ENCODE results near the gene GFI1B.
A peak's percentile ranks its signal among the peaks of the same experiment; 100 is the strongest.
"Not testable (repeated sequence)": the region's sequence is repeated elsewhere in the genome, so short reads cannot be mapped to it uniquely, and the experiment has no call there.

The GFI1B gene

DNA sequence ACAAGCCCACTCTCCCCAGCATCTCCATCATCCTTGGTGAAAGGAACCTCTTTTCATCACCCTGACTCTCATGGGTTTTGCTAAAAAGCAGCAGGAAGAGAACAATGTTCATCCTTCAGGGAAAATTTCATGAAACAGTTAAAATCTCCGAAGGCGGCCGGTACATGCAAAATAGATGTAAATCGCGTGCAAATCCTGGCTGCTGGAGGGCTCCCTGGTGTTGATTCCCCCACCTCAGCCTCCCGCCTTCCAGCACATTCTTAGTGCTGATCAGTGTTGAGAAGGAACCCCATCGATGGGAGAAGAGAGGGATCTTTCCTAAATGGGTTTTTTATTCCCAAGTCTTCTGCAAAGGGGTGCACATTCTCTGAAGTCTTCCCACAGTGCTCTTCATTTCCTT is 8.7 kb upstream of the GFI1B start:
- DNase-seq (ENCODE audit: low read depth): no peak

DNA sequence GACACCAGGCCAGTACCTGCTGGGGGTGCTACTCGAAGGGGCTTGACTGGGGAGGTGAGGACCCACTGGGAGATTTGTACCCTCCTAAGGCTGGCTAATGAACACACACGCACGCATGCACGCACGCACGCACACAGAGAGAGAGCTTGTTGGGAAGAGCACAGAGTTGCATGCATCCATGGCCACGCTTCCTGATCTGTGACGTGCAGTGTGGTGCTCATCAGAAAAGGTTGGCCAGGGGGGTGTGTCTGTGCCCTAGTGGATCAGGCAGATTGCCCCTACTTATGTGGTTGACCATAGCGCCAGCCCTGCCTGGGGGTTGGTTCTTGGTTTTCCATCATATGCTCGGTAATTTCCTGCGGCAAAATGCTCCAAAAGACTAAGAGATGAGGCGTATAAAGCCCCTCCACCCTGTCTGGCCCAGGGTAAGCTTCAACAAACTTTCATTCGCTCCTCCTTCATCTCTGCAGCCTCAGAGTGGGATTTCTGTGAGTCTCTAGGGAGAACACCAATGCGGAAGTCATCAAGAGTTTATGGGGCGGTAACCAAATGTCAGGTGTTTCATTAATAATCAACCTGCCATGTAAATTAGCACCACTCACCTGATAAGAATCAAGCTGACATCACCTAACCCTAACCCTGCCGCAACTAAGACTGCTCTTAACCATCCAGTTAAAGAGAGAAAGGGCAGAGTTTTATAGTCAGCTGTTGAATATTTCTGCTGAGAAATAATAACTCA is 8.0 kb upstream of the GFI1B start:
- no peak for DNase-seq (ENCODE audit: low read depth)

DNA sequence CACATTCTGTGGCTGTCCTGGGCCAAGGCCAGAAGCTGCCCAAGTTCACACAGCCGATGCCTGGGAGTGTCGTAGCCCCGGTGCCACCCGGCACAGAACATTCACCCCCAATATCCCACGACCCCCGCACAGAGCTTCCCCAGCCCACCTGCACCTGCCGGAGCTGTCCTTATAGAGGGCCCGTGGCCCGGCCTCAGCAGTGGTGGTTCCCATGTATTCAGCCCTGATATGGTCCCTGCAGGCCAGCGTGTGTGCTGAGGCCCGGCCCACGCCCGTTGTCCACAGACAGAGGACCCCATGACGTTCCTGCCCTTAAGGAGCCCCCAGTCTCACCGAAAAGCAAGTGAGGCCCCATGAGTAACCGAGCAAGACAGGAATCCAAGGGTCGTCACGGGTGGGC is 5.3 kb upstream of the GFI1B start:
- DNase-seq (ENCODE audit: low read depth): no peak

DNA sequence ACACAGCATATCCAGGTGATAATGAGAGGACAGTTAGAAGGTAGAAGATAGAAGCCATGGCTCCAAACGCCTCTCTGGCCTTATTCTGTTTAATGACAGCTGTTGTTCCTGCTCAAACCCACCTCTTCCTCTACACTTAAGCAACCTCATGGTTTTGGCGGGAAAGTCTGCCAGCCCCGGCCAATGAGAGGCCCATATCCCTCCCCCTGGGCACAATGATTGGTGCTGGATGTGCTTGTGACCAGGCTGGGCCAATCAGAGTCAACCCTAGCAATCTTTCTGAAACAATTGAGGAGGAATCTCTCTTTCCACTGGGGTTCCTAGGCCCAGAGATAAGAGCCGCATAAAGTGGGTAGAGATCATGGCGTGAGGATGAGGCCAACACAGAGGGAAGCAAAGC is 4.8 kb upstream of the GFI1B start:
- peak; percentile 52 for DNase-seq (ENCODE audit: low read depth)

DNA sequence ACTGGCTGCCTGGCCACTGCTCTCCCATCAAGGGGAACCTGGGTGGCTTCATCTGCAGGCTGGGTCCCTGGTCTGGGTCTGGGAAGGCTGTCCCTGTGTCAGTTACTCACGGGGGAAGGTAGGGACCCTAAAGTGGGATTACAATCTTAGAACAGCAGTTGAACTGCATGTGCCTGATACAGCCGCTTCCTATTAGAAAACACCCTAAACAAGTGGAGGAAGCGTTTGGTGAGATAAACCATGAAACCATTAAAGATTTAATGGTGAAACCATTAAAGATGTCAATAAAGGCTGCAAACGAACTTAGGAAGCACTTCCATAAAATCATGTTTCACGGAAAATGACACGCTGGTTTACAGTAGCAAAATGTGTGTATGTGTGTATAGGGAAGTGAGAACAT is 2.5 kb upstream of the GFI1B start:
- no peak for DNase-seq (ENCODE audit: low read depth)

DNA sequence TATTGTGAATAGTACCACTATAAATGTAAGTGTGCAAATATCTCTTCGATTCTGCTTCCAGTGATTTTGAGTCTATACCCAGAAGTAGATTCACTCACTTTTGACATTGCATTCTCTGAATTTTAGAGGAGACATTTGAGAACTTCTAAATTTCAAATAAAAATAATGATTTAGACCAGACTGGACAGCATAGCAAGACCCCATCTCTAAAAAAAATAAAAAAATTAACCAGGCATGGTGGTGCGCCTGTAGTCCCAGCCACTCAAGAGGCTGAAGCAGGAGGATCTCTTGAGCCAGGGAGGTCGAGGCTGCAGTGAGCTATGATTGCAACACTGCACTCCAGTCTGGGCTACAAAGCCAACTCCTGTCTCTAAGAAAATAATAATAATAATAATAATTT is 1.9 kb upstream of the GFI1B start:
- no peak for DNase-seq (ENCODE audit: low read depth)

DNA sequence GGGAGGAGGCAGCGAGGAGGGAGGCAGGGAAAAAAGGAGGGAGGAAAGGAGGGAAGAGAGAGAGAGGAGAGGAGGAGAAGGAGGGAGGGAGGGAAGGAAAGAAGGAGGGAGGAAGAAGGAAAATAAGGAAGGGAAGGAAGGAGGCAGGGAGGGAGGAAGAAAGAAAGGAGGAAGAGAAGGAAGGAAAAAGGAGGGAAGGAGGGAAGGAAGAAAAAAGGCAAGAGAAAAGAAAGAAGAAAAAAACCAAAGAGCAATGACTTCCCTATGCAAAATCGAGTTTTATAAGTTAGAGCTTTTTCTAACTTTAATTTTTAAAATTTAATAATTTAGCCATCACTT is 413 bp upstream of the GFI1B start:
- DNase-seq (ENCODE audit: low read depth): no peak

DNA sequence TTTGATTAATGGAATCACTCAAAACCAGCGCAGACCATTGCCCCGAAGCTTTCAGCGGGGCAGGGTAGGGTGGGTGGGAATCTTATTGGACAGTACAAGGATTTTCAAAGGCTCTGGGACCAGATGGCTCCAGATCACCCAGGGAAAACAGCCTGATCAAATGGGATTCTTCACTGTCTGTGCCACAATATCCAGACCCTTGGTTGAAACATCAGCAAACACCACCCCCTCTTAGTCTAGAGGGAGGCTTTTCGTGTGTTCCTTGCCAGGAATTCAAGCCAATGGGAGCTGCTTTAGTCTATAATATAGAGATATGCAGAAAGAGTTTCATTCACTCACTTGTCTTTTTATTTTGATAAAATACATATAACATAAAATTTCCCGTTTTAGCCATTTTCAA is 1.7 kb downstream of the GFI1B start:
- DNase-seq (ENCODE audit: low read depth): no peak

DNA sequence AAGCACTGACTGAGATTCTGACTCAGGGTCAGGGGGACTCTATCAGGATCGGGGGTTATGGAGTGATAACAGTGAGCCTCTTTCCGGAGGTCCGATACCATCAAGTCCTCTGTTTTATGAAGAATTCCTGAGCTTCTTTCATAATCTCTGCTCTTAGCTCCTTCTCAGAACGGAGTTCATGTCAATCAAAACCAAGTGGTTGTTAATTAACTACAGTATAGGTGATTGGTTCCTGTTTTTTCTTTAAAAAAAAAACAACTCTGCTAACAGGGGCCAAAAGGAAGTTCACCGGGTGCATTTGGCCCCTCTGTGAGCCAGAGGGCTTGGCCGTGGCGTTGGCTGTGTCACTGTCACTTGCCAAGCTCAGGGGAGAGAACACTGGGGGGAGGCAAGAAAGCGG is 4.0 kb downstream of the GFI1B start:
- no peak for DNase-seq (ENCODE audit: low read depth)

DNA sequence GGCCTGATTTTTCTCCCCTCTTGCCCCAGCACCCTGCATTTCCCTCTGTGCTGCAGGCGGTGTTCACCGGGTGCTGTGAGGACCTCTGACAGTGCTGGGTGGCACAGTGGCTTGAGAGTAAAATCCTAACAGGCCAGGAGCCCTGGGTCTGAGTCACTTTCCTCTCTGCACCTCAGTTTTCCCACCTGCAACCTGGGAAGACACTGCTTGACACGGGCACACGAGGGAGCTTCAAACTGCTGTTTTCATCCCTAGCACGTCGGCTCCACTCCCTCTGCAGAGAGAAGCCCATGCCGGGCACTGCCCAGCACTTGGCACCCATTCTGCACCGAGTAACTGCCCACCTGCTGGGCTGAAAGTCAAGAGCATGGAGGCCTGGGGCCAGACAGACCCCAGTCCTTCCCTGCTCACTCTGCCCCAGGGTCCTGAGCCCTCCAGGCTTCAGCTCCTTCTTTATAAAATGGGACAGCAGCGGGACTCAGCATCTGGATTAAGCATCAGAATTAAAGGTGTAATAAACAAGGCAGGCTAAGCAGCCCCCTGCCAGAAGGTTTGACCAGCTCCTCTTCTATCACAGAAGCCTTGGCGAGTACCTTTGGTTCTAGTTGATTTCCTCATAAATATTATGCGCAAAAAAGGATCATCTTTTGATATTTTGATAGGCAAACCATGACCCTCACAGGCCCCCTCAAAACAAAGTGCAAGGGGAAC is 5.2 kb downstream of the GFI1B start:
- no peak for DNase-seq (ENCODE audit: low read depth)

DNA sequence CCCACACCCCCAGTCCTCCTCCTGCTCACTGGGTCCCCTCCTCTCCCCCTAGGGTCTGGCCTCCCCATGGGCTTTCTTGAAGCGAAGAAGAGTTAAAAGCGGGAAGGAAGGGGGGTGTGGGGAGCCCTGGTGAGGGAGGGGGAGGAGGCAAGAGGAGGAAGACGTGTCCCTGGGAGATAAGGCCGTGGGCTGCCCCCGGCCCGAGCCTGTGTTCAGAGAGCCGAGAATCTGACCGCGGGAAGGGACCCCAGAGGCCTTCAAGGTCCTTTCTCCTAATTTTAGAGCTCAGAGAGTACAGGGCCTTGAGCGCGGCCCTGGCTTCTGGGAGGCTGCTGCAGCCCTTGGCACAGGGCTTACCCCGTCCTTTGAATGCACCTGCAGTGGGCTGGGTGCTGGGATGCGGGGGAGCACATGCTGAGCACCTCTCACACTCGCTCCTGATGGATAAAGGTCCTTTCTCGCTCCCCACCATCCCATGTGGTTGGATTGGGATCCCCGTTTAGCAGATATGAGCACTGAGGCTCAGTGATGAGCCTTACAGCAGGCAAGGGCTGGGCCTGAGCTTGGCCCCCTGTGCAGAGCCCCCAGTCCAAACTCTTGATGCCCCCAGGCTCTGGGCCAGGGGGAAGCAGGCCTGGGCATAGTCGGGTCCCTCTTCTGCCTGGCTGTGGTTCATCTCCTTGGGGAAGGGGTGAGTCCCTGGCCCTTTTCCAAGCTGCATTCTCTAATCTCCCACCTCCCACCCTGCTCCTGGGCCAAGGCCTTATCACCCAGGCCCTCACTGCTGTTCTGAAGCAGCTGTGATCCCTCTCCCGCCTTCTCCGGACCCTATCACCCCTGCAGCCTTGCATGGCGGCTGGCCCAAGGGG is 5.9 kb downstream of the GFI1B start:
- no peak for DNase-seq (ENCODE audit: low read depth)

DNA sequence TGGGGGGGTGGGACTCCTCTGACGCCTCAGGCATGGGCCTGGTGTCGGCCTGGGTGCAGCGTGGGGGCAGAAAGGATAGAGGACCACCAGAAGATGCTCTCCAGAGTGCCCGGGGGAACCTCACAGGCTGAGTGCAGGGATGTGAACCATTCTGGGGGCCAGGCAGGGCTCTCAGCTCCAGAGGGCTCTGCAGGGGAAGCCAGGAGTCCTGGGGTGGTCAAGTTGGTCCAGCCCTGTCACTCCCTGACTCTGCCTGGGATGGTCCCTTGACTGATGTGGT is 6.5 kb downstream of the GFI1B start:
- DNase-seq (ENCODE audit: low read depth): no peak

DNA sequence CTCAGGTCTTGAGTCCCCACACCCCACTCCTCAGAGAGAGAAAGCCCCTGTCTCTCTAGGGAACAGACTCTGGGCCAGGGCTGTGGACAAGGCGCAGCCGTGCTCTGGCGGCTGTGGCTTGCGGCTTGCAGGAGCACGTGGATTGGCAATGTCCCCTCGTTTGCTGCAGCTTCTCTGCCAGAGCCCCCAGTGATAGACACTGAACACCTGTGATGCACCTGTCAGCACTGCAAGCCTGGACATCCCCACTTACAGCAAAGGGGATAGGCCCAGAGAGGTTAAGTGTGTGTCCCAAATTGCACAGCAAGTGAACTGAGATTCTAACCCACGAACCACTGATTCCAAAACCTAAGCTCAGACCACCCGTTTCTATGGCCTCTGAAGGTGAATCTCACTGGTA is 7.0 kb downstream of the GFI1B start:
- no peak for DNase-seq (ENCODE audit: low read depth)

DNA sequence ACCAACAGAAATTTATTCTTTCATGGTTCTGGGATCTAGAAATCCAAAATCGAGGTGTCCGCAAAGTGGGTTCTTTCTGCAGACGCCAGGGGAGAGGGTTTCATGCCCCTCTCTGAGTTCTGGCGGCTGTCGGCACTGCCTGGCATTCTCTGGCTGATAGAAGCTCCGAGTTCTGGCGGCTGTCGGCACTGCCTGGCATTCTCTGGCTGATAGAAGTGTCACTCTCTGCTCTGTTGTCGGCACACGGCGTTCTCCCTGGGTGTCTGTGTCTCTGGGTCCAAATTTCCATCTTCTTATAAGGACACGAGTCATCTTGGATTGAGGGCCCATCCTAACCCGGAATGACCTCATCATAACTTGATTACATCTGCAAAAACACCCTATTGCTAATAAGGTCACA is 7.6 kb downstream of the GFI1B start:
- DNase-seq (ENCODE audit: low read depth): no peak

DNA sequence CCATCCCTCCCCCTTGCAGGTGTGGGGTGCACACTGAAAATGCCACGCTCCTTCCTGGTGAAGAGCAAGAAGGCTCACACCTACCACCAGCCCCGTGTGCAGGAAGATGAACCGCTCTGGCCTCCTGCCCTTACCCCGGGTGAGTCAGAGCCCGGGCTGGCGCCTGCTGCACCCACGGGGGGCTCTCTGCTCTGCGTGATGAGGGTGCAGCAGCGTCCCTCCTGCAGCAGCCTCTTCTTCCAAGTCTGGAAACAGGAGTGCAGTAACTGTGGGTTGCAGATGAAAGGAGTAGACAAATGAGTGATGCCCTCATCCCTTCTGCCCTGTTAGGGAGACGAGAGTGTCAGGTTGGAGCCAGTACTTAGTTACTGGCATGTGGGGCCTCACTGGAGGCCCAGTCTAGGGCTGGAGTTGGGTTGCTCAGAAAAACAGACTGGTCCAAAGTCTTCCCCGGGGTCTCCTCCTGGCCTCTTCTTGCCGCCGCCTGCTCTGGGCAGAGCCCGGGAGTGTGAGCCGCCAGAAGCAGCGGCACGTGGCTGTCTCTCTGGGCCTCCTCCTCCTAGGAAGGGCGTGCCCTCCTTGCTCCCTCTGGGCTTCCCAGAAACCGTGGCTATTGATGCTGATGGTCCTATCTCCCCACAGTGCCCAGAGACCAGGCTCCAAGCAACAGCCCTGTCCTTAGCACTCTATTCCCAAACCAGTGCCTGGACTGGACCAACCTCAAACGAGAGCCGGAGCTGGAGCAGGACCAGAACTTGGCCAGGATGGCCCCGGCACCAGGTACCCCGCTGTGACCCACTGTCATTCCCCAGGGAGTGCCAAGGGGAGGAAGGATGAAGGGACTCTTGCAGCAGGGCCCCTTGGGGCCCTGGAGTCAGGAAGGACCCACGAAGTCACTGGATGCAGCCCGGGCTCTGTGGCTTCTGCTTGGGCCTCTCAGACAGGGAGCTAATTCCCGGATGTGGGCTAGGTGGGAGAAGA is 8.4 kb downstream of the GFI1B start:
- peak; percentile 55 for DNase-seq (ENCODE audit: low read depth)

DNA sequence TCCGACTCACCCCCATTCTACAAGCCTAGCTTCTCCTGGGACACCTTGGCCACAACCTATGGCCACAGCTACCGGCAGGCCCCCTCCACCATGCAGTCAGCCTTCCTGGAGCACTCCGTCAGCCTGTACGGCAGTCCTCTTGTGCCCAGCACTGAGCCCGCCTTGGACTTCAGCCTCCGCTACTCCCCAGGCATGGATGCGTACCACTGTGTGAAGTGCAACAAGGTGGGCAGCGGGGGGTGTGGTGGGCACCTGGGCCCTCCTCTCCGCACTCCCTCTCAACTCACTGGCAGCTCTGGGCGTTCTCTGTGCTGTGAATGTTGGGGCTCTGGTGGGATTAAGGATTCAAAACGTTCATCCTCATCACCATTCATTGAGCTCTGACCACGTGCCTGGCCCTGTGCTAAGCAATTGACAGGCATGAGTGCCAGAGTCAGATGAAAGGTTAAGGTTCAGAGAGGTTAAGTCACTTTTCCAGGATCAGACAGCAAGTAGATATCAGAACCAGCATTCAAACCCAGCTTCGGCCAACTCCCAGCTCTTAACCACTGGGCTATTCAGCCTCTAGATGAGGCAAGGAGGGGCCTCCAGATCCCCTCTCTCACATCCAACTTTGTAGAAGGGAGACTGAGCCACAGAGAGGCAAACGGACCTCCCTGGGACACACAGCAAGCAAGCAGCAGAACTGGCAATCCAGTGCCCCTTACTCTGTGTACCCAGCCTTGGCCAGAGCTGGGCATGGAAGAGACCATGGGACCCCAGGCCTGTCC is 9.9 kb downstream of the GFI1B start:
- DNase-seq (ENCODE audit: low read depth): no peak

DNA sequence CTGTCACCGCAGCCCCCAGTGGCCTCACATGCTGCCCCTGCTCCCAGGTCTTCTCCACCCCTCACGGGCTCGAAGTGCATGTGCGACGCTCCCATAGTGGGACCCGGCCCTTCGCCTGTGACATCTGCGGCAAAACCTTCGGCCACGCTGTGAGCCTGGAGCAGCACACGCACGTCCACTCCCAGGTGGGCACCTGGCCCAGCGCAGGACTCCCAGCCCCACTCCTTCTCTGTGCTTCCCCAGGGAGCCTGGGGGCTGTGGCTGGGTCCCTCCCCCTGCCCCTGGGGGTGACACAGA is 10.5 kb downstream of the GFI1B start:
- DNase-seq (ENCODE audit: low read depth): no peak

DNA sequence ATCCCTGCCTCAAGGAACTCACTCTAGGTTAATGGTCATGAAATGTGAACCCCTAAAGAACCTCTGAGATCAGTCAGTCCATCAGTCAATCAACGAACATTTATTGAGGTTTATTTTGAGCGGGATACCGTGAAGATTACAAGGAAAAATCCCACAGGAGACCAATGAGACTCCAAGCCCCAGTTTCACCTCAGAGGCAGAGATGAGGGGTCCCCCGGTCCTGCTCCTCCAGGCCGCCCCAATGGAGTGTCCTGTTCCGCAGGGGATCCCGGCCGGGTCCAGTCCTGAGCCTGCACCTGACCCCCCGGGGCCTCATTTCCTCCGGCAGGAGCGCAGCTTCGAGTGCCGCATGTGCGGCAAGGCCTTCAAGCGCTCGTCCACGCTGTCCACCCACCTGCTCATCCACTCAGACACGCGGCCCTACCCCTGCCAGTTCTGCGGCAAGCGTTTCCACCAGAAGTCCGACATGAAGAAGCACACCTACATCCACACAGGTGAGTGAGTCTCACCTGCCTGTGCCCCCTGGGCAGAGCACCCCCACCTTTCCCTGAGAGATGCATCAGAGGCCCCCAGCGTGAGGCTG is 11.0 kb downstream of the GFI1B start:
- DNase-seq (ENCODE audit: low read depth): no peak

DNA sequence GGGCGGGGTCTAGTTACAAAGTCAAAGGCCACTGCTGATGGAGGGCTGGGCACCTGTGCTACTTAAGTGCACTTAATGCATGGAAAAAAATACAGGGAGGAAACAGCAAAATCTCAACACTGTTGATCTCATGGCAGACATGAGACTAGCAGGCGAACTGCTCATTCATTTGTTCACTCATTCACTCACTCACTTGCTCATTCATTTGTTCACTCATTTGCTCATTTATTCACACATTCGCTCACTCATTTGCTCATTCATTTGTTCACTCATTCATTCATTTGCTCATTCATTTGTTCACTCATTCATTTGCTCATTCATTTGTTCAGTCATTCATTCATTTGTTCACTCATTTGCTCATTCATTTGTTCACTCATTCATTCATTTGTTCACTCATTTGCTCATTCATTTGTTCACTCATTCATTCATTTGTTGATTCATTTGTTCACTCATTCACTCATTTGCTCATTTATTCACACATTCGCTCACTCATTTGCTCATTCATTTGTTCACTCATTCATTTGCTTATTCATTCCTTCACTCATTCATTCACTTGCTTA is 11.6 kb downstream of the GFI1B start:
- not testable (repeated sequence) for DNase-seq (ENCODE audit: low read depth)

DNA sequence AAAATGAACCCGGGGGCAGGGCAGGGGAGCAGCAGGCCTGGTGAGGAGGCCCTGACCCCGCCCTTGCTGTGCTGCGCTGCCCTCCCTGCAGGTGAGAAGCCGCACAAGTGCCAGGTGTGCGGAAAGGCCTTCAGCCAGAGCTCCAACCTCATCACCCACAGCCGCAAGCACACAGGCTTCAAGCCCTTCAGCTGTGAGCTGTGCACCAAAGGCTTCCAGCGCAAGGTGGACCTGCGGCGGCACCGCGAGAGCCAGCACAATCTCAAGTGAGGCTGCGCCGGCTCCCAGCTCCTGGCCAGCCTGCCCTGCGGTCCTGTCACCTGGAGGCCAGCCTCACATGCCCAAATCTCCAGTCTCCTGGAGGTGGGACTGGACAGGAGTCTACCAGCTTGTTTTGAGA is 12.3 kb downstream of the GFI1B start:
- DNase-seq (ENCODE audit: low read depth): no peak
